Nephron progenitor cell (in vitro differentiated cells): ENCODE results near the gene NEUROD1.

Experiments used
- DNase-seq: peaks from one replicate; pipeline ENCODE4 v3.0.0; 2021
- H3K27ac Mint-ChIP-seq: 2 replicates; pipeline ENCODE4 v1.8.0; 2021; ENCODE audit warnings: mild to moderate bottlenecking, moderate library complexity, mixed read lengths
- H3K27me3 Mint-ChIP-seq: 2 replicates; pipeline ENCODE4 v1.8.0; 2021; ENCODE audit warnings: mild to moderate bottlenecking, low read depth, mixed read lengths; ENCODE audit not compliant: poor library complexity
- H3K36me3 Mint-ChIP-seq: 2 replicates; pipeline ENCODE4 v1.8.0; 2021; ENCODE audit warnings: low read depth, mixed read lengths
- H3K4me1 Mint-ChIP-seq: 2 replicates; pipeline ENCODE4 v1.8.0; 2021; ENCODE audit warnings: mixed read lengths
- H3K4me3 Mint-ChIP-seq: 2 replicates; pipeline ENCODE4 v1.8.0; 2021; ENCODE audit warnings: mild to moderate bottlenecking, moderate library complexity, mixed read lengths
- H3K9me3 Mint-ChIP-seq: 2 replicates; pipeline ENCODE4 v1.8.0; 2021; ENCODE audit warnings: mild to moderate bottlenecking, moderate library complexity, mixed read lengths
- CTCF ChIP-seq: fragments of 200-600 bp; sonication (generic); IDR thresholded peaks from 2 replicates; pipeline ENCODE4 v1.5.0; 2021; ENCODE audit warnings: antibody characterized with exemption

NEUROD1 gene

GRCh38 chr2:181660181-181660580, 20.1 kb downstream of the NEUROD1 start:
- Mint-ChIP-seq H3K4me3 (no peak overlapping the region), H3K36me3 (no peaks in the 10 kb centered on the region), H3K27ac (no peak overlapping the region), H3K9me3 (no peaks in the 10 kb centered on the region), H3K4me1 (peaks cover 21% of the 10 kb centered on the region), H3K27me3 (peaks cover 46% of the 10 kb centered on the region)
- no peak for TF ChIP-seq CTCF
- no peak for DNase-seq

GRCh38 chr2:181658444-181658843, 21.9 kb downstream of the NEUROD1 start:
- Mint-ChIP-seq H3K36me3 (no peaks in the 10 kb centered on the region), H3K4me1 (peaks cover 21% of the 10 kb centered on the region), H3K27ac (no peak overlapping the region), H3K4me3 (no peak overlapping the region), H3K9me3 (no peaks in the 10 kb centered on the region), H3K27me3 (peaks cover 63% of the 10 kb centered on the region)
- no peak for TF ChIP-seq CTCF
- no peak for DNase-seq

GRCh38 chr2:181657379-181657778, 22.9 kb downstream of the NEUROD1 start:
- H3K4me3 Mint-ChIP-seq = peak overlapping the region; percentile 83
- no peak for TF ChIP-seq CTCF
- H3K4me1 Mint-ChIP-seq = peaks cover 21% of the 10 kb centered on the region
- H3K27ac Mint-ChIP-seq = no peak overlapping the region
- no peaks in the 10 kb centered on the region for H3K36me3 Mint-ChIP-seq
- no peaks in the 10 kb centered on the region for H3K9me3 Mint-ChIP-seq
- DNase-seq = no peak
- H3K27me3 Mint-ChIP-seq = peaks cover 70% of the 10 kb centered on the region

GRCh38 chr2:181656450-181657291, 23.6 kb downstream of the NEUROD1 start, which contains the start of gene CERKL:
TSS of gene CERKL (minus strand) at chr2:181657105. CDS start at chr2:181657006, 99 bp downstream.
- peak within 1 kb of the TSS; percentile 84 for H3K4me3 Mint-ChIP-seq
- TF ChIP-seq CTCF = no peak
- peaks cover 78% of the 10 kb centered on the region for H3K27me3 Mint-ChIP-seq
- H3K27ac Mint-ChIP-seq = no peak within 1 kb of the TSS
- peak; percentile 74 for DNase-seq
- H3K4me1 Mint-ChIP-seq = peaks cover 21% of the 10 kb centered on the region
- no peaks in the 10 kb centered on the region for H3K36me3 Mint-ChIP-seq
- no peaks in the 10 kb centered on the region for H3K9me3 Mint-ChIP-seq

GRCh38 chr2:181655519-181655918, 24.8 kb downstream of the NEUROD1 start:
- Mint-ChIP-seq H3K4me1 (peaks cover 21% of the 10 kb centered on the region), H3K27me3 (peaks cover 87% of the 10 kb centered on the region), H3K36me3 (no peaks in the 10 kb centered on the region), H3K4me3 (peak overlapping the region; percentile 84), H3K9me3 (no peaks in the 10 kb centered on the region), H3K27ac (no peak overlapping the region)
- no peak for DNase-seq
- TF ChIP-seq CTCF = no peak
